A375 (cell line): ENCODE data around the gene GASK1A. TPM values are rescaled to one million over a fixed set of nuclear protein-coding genes. Genes with fewer than 3 reads are reported as not detected.

Experiments
- total RNA-seq: library from RNA; depleted of rRNA; stranded (reverse); fragments of >200 nt; shearing (Covaris generic); gene quantifications from 2 replicates; pipeline ENCODE4 v1.2.3, GENCODE V29; 2014; rRNA removed

Gene GASK1A
- not detected in 2 replicates for total RNA-seq

GRCh38 chr3:42979044-42979972 is at the start of gene GASK1A:
Gene GASK1A, plus strand, starts transcription at chr3:42979311. Its CDS starts 332 bp downstream, at chr3:42979643.

GRCh38 chr3:43105596-43106292 is 126.6 kb downstream of the GASK1A start, which contains the start of gene POMGNT2:
Gene POMGNT2, minus strand, starts transcription at chr3:43106079. Its CDS starts 24,648 bp downstream, at chr3:43081431.

Other genes with a start within 250 kb of the GASK1A start
- 0.08 and 2.5 TPM in 2 replicates for gene CCDC13, start 206.1 kb upstream of the GASK1A start, total RNA-seq
- 53.3 and 64.7 TPM in 2 replicates for gene HIGD1A, start 174.8 kb upstream of the GASK1A start, total RNA-seq
- not detected in 2 replicates for gene ACKR2, start 169.9 kb upstream of the GASK1A start, total RNA-seq
- gene CYP8B1, start 103.4 kb upstream of the GASK1A start, total RNA-seq = 0.11 TPM in 1 of 2 replicates, not detected in the other
- not detected in 2 replicates for gene ZNF662, start 73.2 kb upstream of the GASK1A start, total RNA-seq
- gene POMGNT2, start 126.8 kb downstream of the GASK1A start, total RNA-seq = 16.9 and 18.6 TPM in 2 replicates